Psoas muscle (tissue), 8 donors: Measurements from ENCODE around the gene MAPK4. TPM values are rescaled to one million over a fixed set of nuclear protein-coding genes. Genes with fewer than 3 reads are reported as not detected.

Source experiments
- ATAC-seq, 4 donors: fragments of 200-7000 bp; cut with Tn5 transposase; one replicate each; pipeline ENCODE4 v1.9.1; 2020; ENCODE audit warnings: moderate library complexity in 3 of 4, mild to moderate bottlenecking in 2 of 4
- DNase-seq, 2 donors: peaks; one replicate each; pipeline ENCODE4 v3.0.0-alpha.2; 2020
- H3K27ac ChIP-seq: fragments of 200-600 bp; one replicate; pipeline ENCODE4 v1.8.0; 2022
- H3K27me3 ChIP-seq, 3 donors: fragments of 200-600 bp in 1 of 3; one replicate each; pipeline versions ENCODE4 v1.6.1 to v1.8.0; 2013 to 2022; ENCODE audit warnings: low read length in 2 of 3, mild to moderate bottlenecking in 2 of 3, moderate library complexity in 1 of 3; ENCODE audit not compliant: insufficient read depth in 3 of 3
- H3K36me3 ChIP-seq, 2 donors: fragments of 200-600 bp in 1 of 2; one replicate each; pipeline versions ENCODE4 v1.6.1 to v1.8.0; 2013 to 2022; ENCODE audit warnings: low read depth in 1 of 2, mild to moderate bottlenecking in 1 of 2, moderate library complexity in 1 of 2; ENCODE audit not compliant: insufficient read depth in 1 of 2
- H3K4me1 ChIP-seq: fragments of 200-600 bp; one replicate; pipeline ENCODE4 v1.8.0; 2022
- H3K4me3 ChIP-seq: fragments of 200-600 bp; one replicate; pipeline ENCODE4 v1.8.0; 2022; ENCODE audit warnings: mild to moderate bottlenecking
- H3K9me3 ChIP-seq: fragments of 200-600 bp; one replicate; pipeline ENCODE4 v1.8.0; 2022
- WGBS, 3 donors: extraction: QIAGEN DNeasy Blood & Tissue Kit; methylation state at CpG; one replicate each; pipeline versions ENCODE4 v1.1.6 to v1.1.7; 2013; 5-methylcytosine and 5-hydroxymethylcytosine counted together
- intact Hi-C, 2 donors: fragments of 100-400 bp; cut with DNase I; formaldehyde crosslinking; loops; one replicate each; pipeline versions ENCODE4 v1.11.0 to v1.14.2; 2022
- polyA plus RNA-seq, 3 donors: library from polyadenylated mRNA; stranded (reverse); fragments of 200-250 nt; gene quantifications; one replicate each; pipeline ENCODE4 v1.2.3, GENCODE V29; 2013
- total RNA-seq, 4 donors: library from RNA; stranded (reverse); fragmentation: NEBNext Ultra II Directional in 2 of 4; extraction: Animal tissue kit (Norgen Biotek cat#: 25700) in 2 of 4; gene quantifications; one replicate each; pipeline versions ENCODE4 v1.2.1 to v1.2.4, GENCODE V29; 2021 to 2023
- TF ChIP-seq, protein P1 (sequence below): fragments of 200-600 bp; IDR thresholded peaks from one replicate; pipeline ENCODE4 v1.8.0; 2022; ENCODE audit warnings: antibody characterized with exemption
- donor health status: healthy with polysubstance abuse.
- donor health status: DM: no; HTN: no; CAD: no; lungs with moderate emphysema.
- donor health status: Bipolar disorder and iron deficiency.
- donor health status: healthy.
- donor health status: DM: yes; HTN: yes; CAD: no.
- donor health status: DM: no; HTN: no; CAD: no.
- donor health status: DM: no; HTN: no; CAD: no.
- donor health status: DM: yes; HTN: yes; CAD: no.

The MAPK4 gene
- total and polyA plus RNA-seq, 7 donors, result 0.36 to 1.8 (median 0.68) TPM

- no peaks in the 10 kb centered on the region for H3K27me3 ChIP-seq
- H3K36me3 ChIP-seq, result no peaks in the 10 kb centered on the region
- no peak overlapping the region for H3K4me3 ChIP-seq
- TF ChIP-seq, protein P1, sequence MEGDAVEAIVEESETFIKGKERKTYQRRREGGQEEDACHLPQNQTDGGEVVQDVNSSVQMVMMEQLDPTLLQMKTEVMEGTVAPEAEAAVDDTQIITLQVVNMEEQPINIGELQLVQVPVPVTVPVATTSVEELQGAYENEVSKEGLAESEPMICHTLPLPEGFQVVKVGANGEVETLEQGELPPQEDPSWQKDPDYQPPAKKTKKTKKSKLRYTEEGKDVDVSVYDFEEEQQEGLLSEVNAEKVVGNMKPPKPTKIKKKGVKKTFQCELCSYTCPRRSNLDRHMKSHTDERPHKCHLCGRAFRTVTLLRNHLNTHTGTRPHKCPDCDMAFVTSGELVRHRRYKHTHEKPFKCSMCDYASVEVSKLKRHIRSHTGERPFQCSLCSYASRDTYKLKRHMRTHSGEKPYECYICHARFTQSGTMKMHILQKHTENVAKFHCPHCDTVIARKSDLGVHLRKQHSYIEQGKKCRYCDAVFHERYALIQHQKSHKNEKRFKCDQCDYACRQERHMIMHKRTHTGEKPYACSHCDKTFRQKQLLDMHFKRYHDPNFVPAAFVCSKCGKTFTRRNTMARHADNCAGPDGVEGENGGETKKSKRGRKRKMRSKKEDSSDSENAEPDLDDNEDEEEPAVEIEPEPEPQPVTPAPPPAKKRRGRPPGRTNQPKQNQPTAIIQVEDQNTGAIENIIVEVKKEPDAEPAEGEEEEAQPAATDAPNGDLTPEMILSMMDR, result no peak
- DNase-seq (no peak), ATAC-seq (no peak)
- intact Hi-C loops, result no loop called here
- WGBS, 3 donors, result 78 to 85% (median 84%) methylated on average over 2 of the region's 2 CpGs
- no peaks in the 10 kb centered on the region for H3K9me3 ChIP-seq
- H3K27ac ChIP-seq, result no peak overlapping the region
- no peaks in the 10 kb centered on the region for H3K4me1 ChIP-seq
Observed at GRCh38 chr18:50750546-50750945, 190.7 kb downstream of the MAPK4 start.

DNA sequence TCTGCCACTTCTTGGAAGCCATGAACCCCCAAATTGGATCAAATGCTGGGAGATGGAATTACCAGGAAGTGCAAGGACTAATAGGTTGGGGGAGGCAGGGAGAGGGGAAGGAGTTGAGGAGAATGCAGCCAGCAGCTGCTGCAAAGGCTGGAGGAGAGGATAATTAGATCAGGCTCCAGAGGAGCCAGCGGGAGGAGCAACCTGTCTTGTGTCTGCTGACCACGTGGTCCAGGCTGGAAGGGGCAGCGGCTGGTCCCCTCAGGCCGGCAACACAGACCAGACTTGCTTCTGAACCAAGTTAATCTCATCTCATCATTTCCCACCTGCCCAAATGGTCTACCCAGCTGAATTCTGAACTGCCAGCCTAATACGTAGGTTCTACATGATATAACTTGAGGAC, 191.6 kb downstream of the MAPK4 start:
- no peak for ATAC-seq
- no peak overlapping the region for H3K27ac ChIP-seq
- H3K9me3 ChIP-seq, result no peaks in the 10 kb centered on the region
- 22 to 32% (median 27%) methylated on average over 5 of the region's 5 CpGs for WGBS, 3 donors
- intact Hi-C loops, result no loop called here
- DNase-seq, result no peak
- no peaks in the 10 kb centered on the region for H3K36me3 ChIP-seq
- no peaks in the 10 kb centered on the region for H3K4me1 ChIP-seq
- H3K27me3 ChIP-seq, result no peaks in the 10 kb centered on the region
- TF ChIP-seq, protein P1, result no peak
- no peak overlapping the region for H3K4me3 ChIP-seq

GRCh38 chr18:50751947-50752346, 192.1 kb downstream of the MAPK4 start:
- Histone ChIP-seq H3K36me3 (no peaks in the 10 kb centered on the region), H3K4me1 (no peaks in the 10 kb centered on the region), H3K9me3 (no peaks in the 10 kb centered on the region), H3K4me3 (no peak overlapping the region), H3K27me3 (no peaks in the 10 kb centered on the region), H3K27ac (no peak overlapping the region)
- 78 to 88% (median 88%) methylated on average over 1 of the region's 1 CpG for WGBS, 3 donors
- TF ChIP-seq, protein P1, result no peak
- no peak for ATAC-seq
- intact Hi-C loops, result no loop called here
- no peak for DNase-seq

- DNase-seq (no peak), ATAC-seq (no peak)
- H3K36me3 ChIP-seq, result no peaks in the 10 kb centered on the region
- no peaks in the 10 kb centered on the region for H3K27me3 ChIP-seq
- intact Hi-C loops, result no loop called here
- H3K4me1 ChIP-seq, result no peaks in the 10 kb centered on the region
- TF ChIP-seq, protein P1, result no peak
- no peak overlapping the region for H3K4me3 ChIP-seq
- no peak overlapping the region for H3K27ac ChIP-seq
- no peaks in the 10 kb centered on the region for H3K9me3 ChIP-seq
- 53 to 100% (median 73%) methylated on average over 1 of the region's 1 CpG for WGBS, 3 donors
Observed at GRCh38 chr18:50753311-50753710, 193.4 kb downstream of the MAPK4 start.

- no peak overlapping the region for H3K4me3 ChIP-seq
- H3K27ac ChIP-seq, result no peak overlapping the region
- H3K4me1 ChIP-seq, result no peaks in the 10 kb centered on the region
- ATAC-seq (no peak), DNase-seq (no peak)
- no peaks in the 10 kb centered on the region for H3K9me3 ChIP-seq
- no peaks in the 10 kb centered on the region for H3K36me3 ChIP-seq
- 92 to 96% (median 94%) methylated on average over 3 of the region's 3 CpGs for WGBS, 3 donors
- TF ChIP-seq, protein P1, result no peak
- intact Hi-C loops, result no loop called here
- no peaks in the 10 kb centered on the region for H3K27me3 ChIP-seq
Observed at GRCh38 chr18:50754297-50754696, 194.4 kb downstream of the MAPK4 start.
